Activated CD4-positive, alpha-beta T cell treated with anti-CD3 and anti-CD28 coated beads, Interleukin-2, amount 50 U/mL, for 16 hours (primary cell): ENCODE measurements around the gene ARX.

Experiments used
- DNase-seq: peaks from one replicate; pipeline ENCODE4 v3.0.0-alpha.2; 2020

Gene ARX

GRCh38 chrX:24996096-24996709, 19.6 kb downstream of the ARX start:
- DNase-seq = no peak

GRCh38 chrX:24993879-24994278, 21.9 kb downstream of the ARX start:
- DNase-seq = no peak

DNA sequence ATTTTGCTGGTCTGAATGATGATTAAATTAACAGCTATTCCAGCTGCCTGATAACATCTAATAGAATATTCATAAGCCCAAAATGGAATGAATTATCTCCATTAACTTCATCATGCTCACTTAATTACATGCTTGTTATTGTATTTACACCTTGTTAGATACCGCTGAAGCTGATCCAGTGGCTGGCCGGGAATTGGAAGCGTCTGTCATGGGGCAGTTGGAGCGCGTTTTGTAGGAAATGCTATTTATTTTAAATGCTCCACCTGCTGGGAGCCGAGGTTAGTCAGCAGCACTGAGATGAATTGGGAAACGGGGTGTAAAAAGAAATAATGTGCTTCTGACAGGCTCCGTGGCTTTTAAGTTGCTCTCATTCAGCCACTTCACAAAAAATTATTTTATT, 25.2 kb downstream of the ARX start:
- no peak for DNase-seq

DNA sequence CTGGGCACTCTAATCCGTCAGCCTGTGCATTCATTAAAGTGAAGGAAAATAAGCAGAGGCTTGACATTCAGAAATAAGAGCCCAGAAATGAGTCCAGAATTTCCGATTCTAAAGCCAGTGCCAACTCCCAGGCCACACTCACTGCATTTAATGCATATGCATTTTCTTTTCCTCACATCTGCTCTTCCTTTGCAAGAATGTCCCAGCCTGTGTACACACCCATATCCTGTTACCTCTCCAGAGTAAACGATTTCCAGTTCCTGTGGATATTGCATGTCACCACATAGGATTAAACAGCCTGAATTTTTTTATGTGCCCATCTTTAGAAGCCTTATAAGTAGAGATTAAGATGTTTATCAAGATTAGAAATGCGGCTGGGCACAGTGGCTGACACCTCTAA, 27.5 kb downstream of the ARX start:
- no peak for DNase-seq

DNA sequence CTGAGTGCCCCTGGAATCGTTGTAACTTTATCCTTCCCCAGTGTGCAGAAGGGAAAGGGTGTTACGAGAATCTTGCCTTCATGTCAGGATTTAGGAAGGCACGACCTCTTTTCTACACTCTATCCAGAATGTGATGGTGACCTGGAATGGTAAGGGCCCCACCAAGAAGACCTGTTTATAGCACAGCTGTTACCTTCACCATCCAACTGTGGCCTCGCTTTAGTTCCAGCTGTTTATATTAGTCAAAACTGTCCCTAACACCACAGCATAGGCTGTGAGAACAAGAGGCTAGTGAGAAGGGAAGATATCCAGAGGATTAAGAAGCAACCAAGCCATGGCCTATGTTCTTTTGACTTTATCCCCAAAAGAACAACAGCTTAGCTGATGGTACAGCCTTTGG, 28.0 kb downstream of the ARX start:
- DNase-seq = no peak

DNA sequence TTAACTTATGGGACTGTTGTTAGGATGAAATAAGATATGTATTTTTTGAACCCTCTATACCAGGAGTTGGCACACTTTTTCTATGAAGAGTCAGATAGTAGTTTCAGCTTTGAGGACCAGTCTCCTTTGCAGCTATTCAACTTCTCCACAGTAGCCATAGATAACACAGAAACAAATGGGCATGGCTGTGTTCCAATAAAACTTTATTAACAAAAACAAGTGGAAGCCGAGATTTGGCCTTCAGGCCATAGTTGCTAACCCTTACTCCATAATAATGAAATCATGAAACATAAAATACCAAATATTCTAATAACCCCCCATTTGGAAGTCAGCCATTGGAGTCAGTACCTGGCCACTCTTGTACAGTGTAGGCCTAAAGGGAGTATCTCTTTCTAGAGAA, 30.6 kb downstream of the ARX start:
- no peak for DNase-seq

DNA sequence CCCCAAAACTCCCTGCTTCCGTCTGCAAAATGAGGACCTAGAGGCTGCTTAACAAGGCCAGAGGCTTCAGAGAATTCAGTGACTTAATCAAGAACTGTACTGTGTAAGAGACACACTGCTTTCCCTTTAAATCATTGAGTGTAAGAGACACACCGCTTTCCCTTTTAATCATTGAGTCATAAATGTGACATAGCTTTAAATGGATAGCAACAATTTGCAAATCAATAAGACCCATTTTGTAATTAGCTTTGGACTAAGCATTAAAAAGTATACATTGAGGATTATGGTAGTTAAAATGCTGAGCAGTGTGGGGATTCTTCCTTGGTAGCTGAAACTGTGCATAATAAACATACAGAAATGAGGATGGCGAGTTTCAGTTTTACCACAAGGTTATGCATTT, 31.8 kb downstream of the ARX start:
- DNase-seq = no peak

- no peak for DNase-seq
Observed at GRCh38 chrX:24982306-24982965, 33.3 kb downstream of the ARX start.

GRCh38 chrX:24981030-24981429, 34.7 kb downstream of the ARX start:
- no peak for DNase-seq

DNA sequence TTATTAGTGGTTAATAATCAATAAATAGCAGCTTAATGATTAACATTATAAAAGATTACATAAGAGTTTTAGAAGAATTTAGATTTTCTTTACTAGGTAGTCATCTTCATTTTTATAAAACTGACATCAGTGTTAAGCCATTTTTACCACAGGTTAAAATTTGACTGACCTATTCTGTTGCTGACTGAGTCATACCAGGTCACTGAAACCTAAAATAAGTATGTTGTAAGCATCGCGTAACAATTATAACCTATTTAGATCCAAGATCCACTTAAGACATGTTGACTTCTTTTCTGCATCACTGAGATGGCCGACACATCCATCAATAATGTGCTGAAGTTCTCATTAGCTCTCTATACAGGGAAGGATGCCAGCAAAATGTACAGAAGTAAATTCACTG, 36.7 kb downstream of the ARX start:
- DNase-seq = no peak

- no peak for DNase-seq
Observed at GRCh38 chrX:24969812-24970211, 46.0 kb downstream of the ARX start.

- DNase-seq = no peak
Observed at GRCh38 chrX:24965372-24965771, 50.4 kb downstream of the ARX start.

GRCh38 chrX:24963823-24964222, 51.9 kb downstream of the ARX start:
- no peak for DNase-seq

DNA sequence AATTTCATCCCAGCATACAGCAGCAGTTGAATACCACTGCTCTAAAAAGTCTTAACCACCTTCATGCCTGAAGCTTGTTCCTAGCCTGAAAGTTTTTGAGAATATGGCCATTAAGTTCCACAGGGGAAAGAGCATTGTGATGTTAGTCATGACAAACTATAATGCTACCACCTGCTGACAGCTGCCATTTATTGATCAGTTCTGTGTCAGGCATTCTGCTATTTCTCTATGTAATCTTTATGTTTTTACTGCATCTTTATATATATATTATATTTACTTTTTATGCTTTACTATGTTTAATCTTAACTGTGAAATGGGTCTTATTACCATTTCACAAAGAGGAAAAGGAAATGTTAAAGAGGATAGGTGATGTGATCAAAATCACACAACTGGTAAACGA, 54.0 kb downstream of the ARX start:
- DNase-seq = no peak

DNA sequence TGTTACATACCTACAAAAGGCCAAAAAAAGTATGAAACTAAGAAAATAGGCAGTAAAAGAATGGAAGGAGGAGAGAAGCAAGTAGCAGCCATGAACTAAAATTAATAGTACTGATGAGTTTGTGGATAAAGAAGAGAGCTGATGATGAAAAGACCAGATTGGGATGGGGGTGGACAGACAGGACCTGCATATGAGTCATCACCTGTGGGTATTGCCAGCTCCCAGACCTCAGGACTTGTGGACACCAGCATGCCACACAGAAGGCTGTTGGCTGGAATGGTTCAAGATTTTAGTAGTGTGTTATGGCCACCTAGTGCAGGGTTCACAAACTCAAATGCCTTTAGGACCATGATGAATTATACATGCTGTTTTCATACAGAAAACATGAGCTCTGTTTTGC, 58.9 kb downstream of the ARX start:
- DNase-seq = no peak

GRCh38 chrX:24955372-24955930, 60.3 kb downstream of the ARX start:
- DNase-seq = no peak

DNA sequence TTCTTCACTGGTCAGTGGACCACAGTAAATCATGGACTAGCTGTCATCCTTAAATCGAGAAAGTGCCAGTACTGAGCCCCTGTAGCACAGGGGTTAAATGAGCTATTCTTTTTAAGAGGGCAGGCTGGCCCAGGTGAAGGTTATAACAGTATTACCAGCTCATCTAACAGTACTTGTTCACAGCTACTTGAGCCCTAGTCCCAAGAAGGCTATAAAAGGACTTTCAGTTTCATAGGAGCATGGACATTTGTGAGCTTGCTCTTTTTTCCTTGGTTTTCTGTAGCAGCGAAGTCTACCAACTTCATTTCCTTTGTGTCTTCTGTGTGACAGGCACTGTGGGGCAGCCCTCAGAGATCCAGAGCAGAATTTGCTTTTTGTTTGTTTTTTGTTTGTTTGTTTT, 61.0 kb downstream of the ARX start:
- DNase-seq = no peak
